H9 (cell line): ENCODE results near the gene UVSSA. TPM values are rescaled to one million over a fixed set of nuclear protein-coding genes. Genes with fewer than 3 reads are reported as not detected.

Source experiments
- DNase-seq: peaks from one replicate; pipeline ENCODE4 v3.0.0-alpha.2; 2017
- H2AFZ ChIP-seq: one replicate; pipeline ENCODE4 v1.6.1; 2013; ENCODE audit warnings: mild to moderate bottlenecking, low read length, control low read depth, moderate library complexity
- H2AK5ac ChIP-seq: 2 replicates; pipeline ENCODE4 v1.6.1; 2013; ENCODE audit warnings: low read length, control low read depth, mixed read lengths; ENCODE audit not compliant: insufficient read length
- H2BK120ac ChIP-seq: one replicate; pipeline ENCODE4 v1.6.1; 2013; ENCODE audit warnings: low read depth, mild to moderate bottlenecking, low read length, control low read depth, inconsistent platforms; ENCODE audit not compliant: poor library complexity, severe bottlenecking
- H2BK12ac ChIP-seq: 2 replicates; pipeline ENCODE4 v1.6.1; 2013; ENCODE audit warnings: low read length, control low read depth, mixed read lengths, low read depth; ENCODE audit not compliant: insufficient read length
- H2BK15ac ChIP-seq: 2 replicates; pipeline ENCODE4 v1.6.1; 2013; ENCODE audit warnings: low read depth, low read length, control low read depth
- H2BK20ac ChIP-seq: one replicate; pipeline ENCODE4 v1.6.1; 2013; ENCODE audit warnings: low read depth, mild to moderate bottlenecking, low read length, control low read depth, inconsistent platforms; ENCODE audit not compliant: poor library complexity, severe bottlenecking
- H2BK5ac ChIP-seq: 2 replicates; pipeline ENCODE4 v1.6.1; 2013; ENCODE audit warnings: low read length, control low read depth, mixed read lengths; ENCODE audit not compliant: insufficient read length
- H3K14ac ChIP-seq: 2 replicates; pipeline ENCODE4 v1.6.1; 2013; ENCODE audit warnings: low read length, control low read depth; ENCODE audit not compliant: insufficient read depth
- H3K18ac ChIP-seq: 2 replicates; pipeline ENCODE4 v1.6.1; 2013; ENCODE audit warnings: low read depth, mild to moderate bottlenecking, mixed read lengths, low read length, control low read depth; ENCODE audit not compliant: insufficient read length
- H3K23ac ChIP-seq: 2 replicates; pipeline ENCODE4 v1.6.1; 2013; ENCODE audit warnings: low read length, control low read depth, mixed read lengths, low read depth; ENCODE audit not compliant: insufficient read length
- H3K23me2 ChIP-seq: 2 replicates; pipeline ENCODE4 v1.6.1; 2013; ENCODE audit warnings: low read depth, mild to moderate bottlenecking, mixed read lengths, low read length, control low read depth; ENCODE audit not compliant: insufficient read length, poor library complexity, severe bottlenecking
- H3K27ac ChIP-seq: 2 replicates; pipeline ENCODE4 v1.5.1; 2013; ENCODE audit warnings: low read length, control low read depth, mixed read lengths, low read depth; ENCODE audit not compliant: insufficient read length
- H3K27me3 ChIP-seq: 2 replicates; pipeline ENCODE4 v1.6.1; 2013; ENCODE audit warnings: low read length, control low read depth, inconsistent platforms; ENCODE audit not compliant: insufficient read depth
- H3K4ac ChIP-seq: 2 replicates; pipeline ENCODE4 v1.6.1; 2013; ENCODE audit warnings: low read depth, mild to moderate bottlenecking, control low read depth, inconsistent platforms, low read length, moderate library complexity
- H3K4me1 ChIP-seq: 2 replicates; pipeline ENCODE4 v1.6.1; 2013; ENCODE audit warnings: low read length, control low read depth, inconsistent platforms; ENCODE audit not compliant: insufficient read depth
- H3K4me2 ChIP-seq: 2 replicates; pipeline ENCODE4 v1.6.1; 2013; ENCODE audit warnings: low read length, control low read depth, mixed read lengths; ENCODE audit not compliant: insufficient read length, insufficient read depth
- H3K56ac ChIP-seq: 2 replicates; pipeline ENCODE4 v1.6.1; 2013; ENCODE audit warnings: low read depth, mild to moderate bottlenecking, mixed read lengths, low read length, control low read depth; ENCODE audit not compliant: insufficient read length
- H3K79me1 ChIP-seq: 2 replicates; pipeline ENCODE4 v1.6.1; 2013; ENCODE audit warnings: low read depth, mild to moderate bottlenecking, moderate library complexity, low read length, control low read depth, inconsistent platforms; ENCODE audit not compliant: insufficient read depth, poor library complexity, severe bottlenecking
- H3K79me2 ChIP-seq: 2 replicates; pipeline ENCODE4 v1.6.1; 2013; ENCODE audit warnings: low read length, control low read depth, inconsistent platforms; ENCODE audit not compliant: insufficient read depth
- H3K9ac ChIP-seq: 2 replicates; pipeline ENCODE4 v1.6.1; 2013; ENCODE audit warnings: low read length, control low read depth, mixed read lengths; ENCODE audit not compliant: insufficient read length; ENCODE audit errors: extremely low read depth
- H3K9me3 ChIP-seq: one replicate; pipeline ENCODE4 v1.6.1; 2013; ENCODE audit warnings: low read depth, low read length, inconsistent platforms; ENCODE audit not compliant: control insufficient read depth
- H3T11ph ChIP-seq: one replicate; pipeline ENCODE4 v1.6.1; 2013; ENCODE audit warnings: mild to moderate bottlenecking, low read length, control low read depth, inconsistent platforms
- H4K20me1 ChIP-seq: one replicate; pipeline ENCODE4 v1.6.1; 2013; ENCODE audit not compliant: control insufficient read depth, insufficient read length, insufficient read depth
- H4K5ac ChIP-seq: 2 replicates; pipeline ENCODE4 v1.6.1; 2013; ENCODE audit warnings: low read depth, mild to moderate bottlenecking, mixed read lengths, low read length, control low read depth; ENCODE audit not compliant: insufficient read length
- H4K8ac ChIP-seq: replicated peaks from 2 replicates; pipeline ENCODE4 v1.6.1; 2013; ENCODE audit warnings: low read length, control low read depth, mixed read lengths, low read depth; ENCODE audit not compliant: insufficient read length
- H4K91ac ChIP-seq: 2 replicates; pipeline ENCODE4 v1.6.1; 2013; ENCODE audit warnings: low read depth, mild to moderate bottlenecking, moderate library complexity, mixed read lengths, low read length, control low read depth; ENCODE audit not compliant: insufficient read length
- H3K27ac Mint-ChIP-seq, 3 experiments: 2 replicates in 2 of 3; 3 replicates in 1 of 3; pipeline ENCODE4 v1.8.0; 2020 to 2021; ENCODE audit warnings: mixed read lengths in 3 of 3, mild to moderate bottlenecking in 1 of 3, moderate library complexity in 1 of 3
- H3K27me3 Mint-ChIP-seq: 2 replicates; pipeline ENCODE4 v1.8.0; 2021; ENCODE audit warnings: low read depth, mild to moderate bottlenecking, moderate library complexity, mixed read lengths
- H3K36me3 Mint-ChIP-seq, 3 experiments: 2 replicates in 2 of 3; 3 replicates in 1 of 3; pipeline ENCODE4 v1.8.0; 2020 to 2021; ENCODE audit warnings: low read depth in 3 of 3, mixed read lengths in 3 of 3; ENCODE audit not compliant: insufficient read depth in 1 of 3
- H3K4me1 Mint-ChIP-seq, 2 experiments: 2 replicates each; pipeline ENCODE4 v1.8.0; 2020; ENCODE audit warnings: mixed read lengths in 2 of 2
- H3K4me3 Mint-ChIP-seq, 2 experiments: 2 replicates in 1 of 2; 3 replicates in 1 of 2; pipeline ENCODE4 v1.8.0; 2020 to 2021; ENCODE audit warnings: mild to moderate bottlenecking in 2 of 2, mixed read lengths in 2 of 2, moderate library complexity in 1 of 2
- H3K9me3 Mint-ChIP-seq, 2 experiments: 2 replicates in 1 of 2; 3 replicates in 1 of 2; pipeline ENCODE4 v1.8.0; 2020; ENCODE audit warnings: mild to moderate bottlenecking in 2 of 2, mixed read lengths in 2 of 2, moderate library complexity in 1 of 2
- WGBS: extraction: QIAGEN DNeasy Blood & Tissue Kit; methylation state at CpG from one replicate; pipeline ENCODE4 v1.1.7; 2013; ENCODE audit warnings: missing lambda C conversion rate, low lambda C conversion rate, mixed read lengths; ENCODE audit not compliant: insufficient read length; ENCODE audit errors: extremely low coverage; 5-methylcytosine and 5-hydroxymethylcytosine counted together
- total RNA-seq: library from RNA; stranded (reverse); gene quantifications from 2 replicates; pipeline ENCODE4 v1.2.1, GENCODE V29; 2021
- TF ChIP-seq, protein P1 (sequence below): fragments of 200-600 bp; sonication (generic); conservative IDR thresholded peaks from 3 replicates; pipeline ENCODE4 v1.8.0; 2021; ENCODE audit warnings: antibody characterized with exemption, mild to moderate bottlenecking

UVSSA gene
- total RNA-seq, 1 experiment from 2014 or later = 15.9 TPM

DNA sequence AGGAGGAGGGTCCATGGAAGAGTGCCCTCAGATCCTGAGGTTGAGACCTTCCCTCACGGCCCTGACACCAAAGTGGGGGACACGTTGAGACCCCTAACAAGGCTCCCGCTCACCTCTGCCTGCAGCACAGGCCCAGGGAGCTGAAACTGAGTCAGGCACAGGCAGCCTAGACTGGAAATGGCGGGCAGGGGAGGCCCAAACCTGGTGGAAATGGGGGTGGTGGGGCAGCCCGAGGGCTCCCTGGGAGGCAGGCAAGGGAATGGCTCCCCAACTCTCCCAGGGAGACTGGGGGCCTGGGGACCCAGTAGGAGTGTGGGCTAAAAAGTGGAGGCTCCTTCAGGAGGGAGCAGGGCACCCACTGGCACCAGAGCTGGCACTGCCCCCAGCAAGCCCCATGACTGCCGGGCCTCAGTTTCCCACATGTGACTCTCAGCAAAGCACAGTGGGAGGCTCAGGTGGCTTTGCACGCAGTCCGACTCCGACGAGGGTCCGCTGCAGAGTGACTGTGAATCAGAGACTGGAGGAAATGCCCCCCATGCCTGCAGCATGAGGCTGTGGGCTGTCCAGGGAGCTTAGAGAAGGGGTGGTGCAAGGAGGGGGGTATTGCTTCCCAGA, 53.3 kb downstream of the UVSSA start:
- peaks cover 44% of the 10 kb centered on the region for H3K27me3 ChIP-seq
- peaks cover 49% of the 10 kb centered on the region for H3K27me3 Mint-ChIP-seq
- H3K36me3 Mint-ChIP-seq = peaks cover 12 to 21% (median 13%) of the 10 kb centered on the region in 3 experiments

More for the DNA sequence above, 53.3 kb downstream of the UVSSA start:
- no peak overlapping the region for H3K4me3 Mint-ChIP-seq
- 0 out of 4 replicates have a peak, but pooled peaks cover 0 to 5% of the 10 kb centered on the region in 2 experiments for H3K4me1 Mint-ChIP-seq
- no peaks in the 10 kb centered on the region for H3K4me1 ChIP-seq
- WGBS = no CpG with 5 or more reads among the region's 11 CpGs
- no peak overlapping the region for H4K8ac ChIP-seq
- no peak overlapping the region for H3K23ac ChIP-seq
- no peak overlapping the region for H3K56ac ChIP-seq
- no peak overlapping the region for H4K91ac ChIP-seq
- H4K5ac ChIP-seq = no peak overlapping the region
- no peak overlapping the region for H3K9ac ChIP-seq
- no peak overlapping the region for H3K27ac ChIP-seq
- H2BK20ac ChIP-seq = no peak overlapping the region
- H3K4me2 ChIP-seq = no peak overlapping the region
- H3K14ac ChIP-seq = no peak overlapping the region
- H3K18ac ChIP-seq = no peak overlapping the region
- H3T11ph ChIP-seq = no peak overlapping the region
- H2BK120ac ChIP-seq = no peak overlapping the region
- H3K27ac Mint-ChIP-seq = no peak overlapping the region
- H3K9me3 Mint-ChIP-seq = peaks cover 19 to 37% of the 10 kb centered on the region in 2 experiments
- H2BK5ac ChIP-seq = no peak overlapping the region
- no peak for DNase-seq
- H3K9me3 ChIP-seq = peaks cover 6% of the 10 kb centered on the region
- H3K4ac ChIP-seq = no peak overlapping the region
- no peaks in the 10 kb centered on the region for H3K79me1 ChIP-seq
- TF ChIP-seq, protein P1, sequence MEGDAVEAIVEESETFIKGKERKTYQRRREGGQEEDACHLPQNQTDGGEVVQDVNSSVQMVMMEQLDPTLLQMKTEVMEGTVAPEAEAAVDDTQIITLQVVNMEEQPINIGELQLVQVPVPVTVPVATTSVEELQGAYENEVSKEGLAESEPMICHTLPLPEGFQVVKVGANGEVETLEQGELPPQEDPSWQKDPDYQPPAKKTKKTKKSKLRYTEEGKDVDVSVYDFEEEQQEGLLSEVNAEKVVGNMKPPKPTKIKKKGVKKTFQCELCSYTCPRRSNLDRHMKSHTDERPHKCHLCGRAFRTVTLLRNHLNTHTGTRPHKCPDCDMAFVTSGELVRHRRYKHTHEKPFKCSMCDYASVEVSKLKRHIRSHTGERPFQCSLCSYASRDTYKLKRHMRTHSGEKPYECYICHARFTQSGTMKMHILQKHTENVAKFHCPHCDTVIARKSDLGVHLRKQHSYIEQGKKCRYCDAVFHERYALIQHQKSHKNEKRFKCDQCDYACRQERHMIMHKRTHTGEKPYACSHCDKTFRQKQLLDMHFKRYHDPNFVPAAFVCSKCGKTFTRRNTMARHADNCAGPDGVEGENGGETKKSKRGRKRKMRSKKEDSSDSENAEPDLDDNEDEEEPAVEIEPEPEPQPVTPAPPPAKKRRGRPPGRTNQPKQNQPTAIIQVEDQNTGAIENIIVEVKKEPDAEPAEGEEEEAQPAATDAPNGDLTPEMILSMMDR = no peak
- H2BK12ac ChIP-seq = no peak overlapping the region
- H3K79me2 ChIP-seq = no peaks in the 10 kb centered on the region
- no peak overlapping the region for H2AFZ ChIP-seq
- no peak overlapping the region for H2BK15ac ChIP-seq
- H2AK5ac ChIP-seq = no peak overlapping the region
- peaks cover 3% of the 10 kb centered on the region for H4K20me1 ChIP-seq
- H3K23me2 ChIP-seq = no peaks in the 10 kb centered on the region
